Right lobe of liver (tissue), 6 donors: ENCODE results near the gene ALDH1L1. TPM values are rescaled to one million over a fixed set of nuclear protein-coding genes. Genes with fewer than 3 reads are reported as not detected.
A peak's percentile ranks its signal among the peaks of the same experiment; 100 is the strongest.

Experiments
- ATAC-seq, 4 donors: fragments of 200-7000 bp; cut with Tn5 transposase; one replicate each; pipeline ENCODE4 v1.9.1; 2020; ENCODE audit warnings: mild to moderate bottlenecking in 4 of 4, moderate library complexity in 4 of 4
- DNase-seq, 3 donors: peaks; one replicate each; pipeline ENCODE4 v3.0.0-alpha.2; 2020
- H3K27ac ChIP-seq, 3 donors: fragments of 200-600 bp; one replicate each; pipeline ENCODE4 v1.8.0; 2022
- H3K27me3 ChIP-seq, 2 donors: fragments of 200-600 bp; one replicate each; pipeline ENCODE4 v1.8.0; 2022
- H3K36me3 ChIP-seq, 4 donors: fragments of 200-600 bp; sonication (generic) in 1 of 4; one replicate each; pipeline versions ENCODE4 v1.5.1 to v1.8.0; 2017 to 2022; ENCODE audit warnings: control low read depth in 1 of 4
- H3K4me1 ChIP-seq, 4 donors: fragments of 200-600 bp; sonication (generic) in 1 of 4; one replicate each; pipeline versions ENCODE4 v1.5.1 to v1.8.0; 2017 to 2022; ENCODE audit warnings: control low read depth in 1 of 4
- H3K4me3 ChIP-seq, 3 donors: fragments of 200-600 bp; one replicate each; pipeline ENCODE4 v1.8.0; 2022
- H3K9me3 ChIP-seq, 4 donors: fragments of 200-600 bp; sonication (generic) in 1 of 4; one replicate each; pipeline versions ENCODE4 v1.5.1 to v1.8.0; 2017 to 2022; ENCODE audit warnings: control low read depth in 1 of 4
- CTCF ChIP-seq, 4 donors: fragments of 200-600 bp in 3 of 4; fragments of 450-650 bp in 1 of 4; IDR thresholded peaks; one replicate each; pipeline versions ENCODE4 v1.5.1 to v1.8.0; 2016 to 2022; ENCODE audit warnings: antibody characterized with exemption in 4 of 4, mild to moderate bottlenecking in 2 of 4
- POLR2A ChIP-seq: fragments of 450-650 bp; IDR thresholded peaks from one replicate; pipeline ENCODE4 v1.6.1; 2017; ENCODE audit warnings: antibody characterized with exemption, mild to moderate bottlenecking
- WGBS: methylation state at CpG from one replicate; pipeline ENCODE4 v1.1.6; 2018; ENCODE audit warnings: low coverage, low lambda C conversion rate; ENCODE audit not compliant: insufficient coverage; ENCODE audit errors: missing lambda C conversion rate; 5-methylcytosine and 5-hydroxymethylcytosine counted together
- intact Hi-C, 2 donors: fragments of 100-400 bp; cut with DNase I; formaldehyde crosslinking; loops; one replicate each; pipeline versions ENCODE4 v1.11.2 to v1.14.1; 2022
- total RNA-seq, 6 experiments: library from RNA; depleted of rRNA in 2 of 6; stranded (reverse); fragments of >200 nt in 2 of 6; fragmentation: NEBNext Ultra II Directional in 3 of 6; extraction: Animal tissue kit (Norgen Biotek cat#: 25700) in 3 of 6; gene quantifications; one replicate each; pipeline versions ENCODE4 v1.1.0 to v1.2.4, GENCODE V29; 2016 to 2023
- donor health status: DM: no; HTN: yes; CAD: no.
- donor health status: DM: no; HTN: no; CAD: no.
- donor health status: DM: no; HTN: no; CAD: no.
- donor health status: DM: no; HTN: yes; CAD: no.
- donor health status: DM: no; HTN: yes; CAD: no.

ALDH1L1 gene
- total RNA-seq, 6 experiments from 2014 or later: 94.9 to 962 (median 353) TPM

- 48% methylated on average over 7 of the region's 11 CpGs for WGBS
- Histone ChIP-seq H3K4me1 (peaks cover 0 to 12% (median 0%) of the 10 kb centered on the region in 4 donors), H3K9me3 (no peaks in the 10 kb centered on the region), H3K27me3 (no peaks in the 10 kb centered on the region), H3K27ac (no peak overlapping the region), H3K4me3 (no peak overlapping the region), H3K36me3 (no peaks in the 10 kb centered on the region)
- TF ChIP-seq POLR2A: peak; percentile 19
- TF ChIP-seq CTCF (IDR thresholded peaks at IDR 0.05): no peak
- intact Hi-C loops: loop anchor here (10.0 kb wide), 1 partner anchor 74 kb away; no protein-coding TSS in a partner anchor
- DNase-seq: peak; percentile 82 to 88 (median 82)
- peak; percentile 54 to 67 (median 64) for ATAC-seq
Observed at GRCh38 chr3:126208606-126209256, 28.3 kb upstream of the ALDH1L1 start.

DNA sequence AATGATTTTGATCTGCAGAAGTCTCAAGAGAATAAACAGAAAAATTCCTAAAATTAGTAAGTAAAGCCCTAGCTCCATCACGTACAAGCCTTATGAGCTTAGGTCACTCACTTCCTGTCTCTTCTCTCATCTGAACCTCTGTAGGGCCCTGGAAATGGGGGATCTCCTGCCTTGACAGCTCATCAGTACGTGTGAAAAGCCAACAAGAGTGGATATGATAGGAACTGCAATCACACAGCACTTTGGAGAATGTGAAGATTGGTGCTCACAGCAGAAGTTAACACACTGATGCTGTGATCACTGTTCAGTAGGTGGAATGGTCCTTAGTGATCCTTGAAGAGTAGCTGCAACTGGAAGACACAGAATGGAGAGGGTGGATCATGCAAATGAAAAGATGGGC, 27.8 kb upstream of the ALDH1L1 start:
- Histone ChIP-seq H3K4me3 (no peak overlapping the region), H3K27me3 (no peaks in the 10 kb centered on the region), H3K9me3 (no peaks in the 10 kb centered on the region), H3K4me1 (peaks cover 0 to 12% (median 0%) of the 10 kb centered on the region in 4 donors), H3K36me3 (no peaks in the 10 kb centered on the region), H3K27ac (no peak overlapping the region)
- no peak for DNase-seq
- ATAC-seq: no peak
- 73% methylated on average over 2 of the region's 2 CpGs for WGBS
- TF ChIP-seq POLR2A (no peak), CTCF (IDR thresholded peaks at IDR 0.05) (no peak)
- intact Hi-C loops: loop anchor here (10.0 kb wide), 1 partner anchor 73 kb away; no protein-coding TSS in a partner anchor

DNA sequence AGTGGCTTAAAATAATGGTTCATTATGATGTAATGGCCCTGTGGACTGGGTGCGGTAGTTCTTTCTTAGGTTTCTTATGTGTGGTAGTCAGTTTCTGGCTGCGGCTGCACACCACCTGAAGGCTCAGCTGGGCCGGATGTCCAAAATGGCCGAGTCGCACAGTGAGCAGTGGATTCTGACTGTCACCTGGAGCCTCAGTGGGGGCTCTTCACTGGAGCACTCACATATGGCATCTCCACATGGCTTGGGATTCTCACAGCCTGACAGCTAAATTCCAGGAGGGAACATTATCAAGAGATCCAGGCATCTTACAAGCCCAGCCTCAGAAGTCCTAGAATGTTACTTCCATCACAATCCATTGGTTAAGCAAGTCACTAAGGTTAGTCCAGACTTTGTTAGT, 26.8 kb upstream of the ALDH1L1 start:
- H3K4me3 ChIP-seq: no peak overlapping the region
- no peaks in the 10 kb centered on the region for H3K27me3 ChIP-seq
- no peaks in the 10 kb centered on the region for H3K9me3 ChIP-seq
- H3K36me3 ChIP-seq: no peaks in the 10 kb centered on the region
- no peak for DNase-seq
- intact Hi-C loops: loop anchor here (10.0 kb wide), 1 partner anchor 72 kb away; no protein-coding TSS in a partner anchor
- TF ChIP-seq POLR2A: no peak
- no peak for TF ChIP-seq CTCF (IDR thresholded peaks at IDR 0.05)
- WGBS: no CpG with 5 or more reads among the region's 5 CpGs
- peaks cover 0 to 12% (median 0%) of the 10 kb centered on the region in 4 donors for H3K4me1 ChIP-seq
- no peak overlapping the region for H3K27ac ChIP-seq
- no peak for ATAC-seq

DNA sequence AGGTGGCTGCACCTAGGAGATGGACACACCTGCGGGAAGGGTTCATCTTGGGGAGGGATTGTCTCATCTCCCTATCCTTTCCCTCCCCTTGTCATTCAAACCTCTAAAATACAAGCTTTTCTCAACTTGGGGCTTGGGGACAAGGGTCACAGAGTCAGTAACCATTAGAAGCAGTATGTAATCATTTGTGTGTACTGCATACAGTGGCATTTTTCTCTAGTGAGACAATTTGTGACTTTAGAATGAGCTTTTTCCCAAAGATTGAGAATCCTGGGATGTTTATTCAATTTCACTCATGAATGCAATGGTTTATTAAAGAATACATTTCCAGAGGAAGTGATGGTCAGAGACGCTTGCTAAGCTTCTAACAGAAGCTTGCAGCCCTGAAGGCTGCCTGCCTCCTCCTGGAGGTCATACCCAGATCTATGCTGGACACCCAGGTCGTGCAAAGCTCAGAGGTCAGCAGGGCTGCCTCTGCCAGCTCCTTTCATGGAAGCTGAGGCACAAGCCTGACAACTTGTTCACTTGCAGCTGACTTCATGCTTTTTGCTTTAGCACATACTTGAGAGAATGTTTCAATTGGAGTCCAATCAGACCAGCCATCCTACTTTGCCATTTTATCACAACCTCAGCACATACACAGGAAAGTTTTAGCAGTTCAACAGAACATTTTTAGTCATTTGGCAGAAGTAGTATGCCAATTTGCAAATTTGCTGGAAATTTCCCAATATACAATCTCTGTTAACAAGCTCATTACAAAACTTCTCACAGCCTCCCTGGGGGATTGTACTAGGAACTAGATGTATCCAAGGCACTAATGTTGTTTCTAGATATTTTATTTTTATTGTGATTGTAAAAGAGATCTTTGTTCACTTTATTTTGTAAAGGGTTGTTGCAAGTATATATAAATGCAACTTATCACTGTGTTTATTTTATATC, 25.6 kb upstream of the ALDH1L1 start:
- TF ChIP-seq CTCF (IDR thresholded peaks at IDR 0.05) (no peak), POLR2A (no peak)
- WGBS: 72% methylated on average over 2 of the region's 3 CpGs
- no peaks in the 10 kb centered on the region for H3K9me3 ChIP-seq
- H3K27ac ChIP-seq: no peak overlapping the region
- ATAC-seq: peak in 2 of 4 donors; percentile 35 to 48
- no peaks in the 10 kb centered on the region for H3K36me3 ChIP-seq
- H3K4me1 ChIP-seq: peaks cover 0 to 12% (median 0%) of the 10 kb centered on the region in 4 donors
- no peaks in the 10 kb centered on the region for H3K27me3 ChIP-seq
- intact Hi-C loops: loop anchor here (10.0 kb wide), 1 partner anchor 71 kb away; no protein-coding TSS in a partner anchor
- DNase-seq: no peak
- no peak overlapping the region for H3K4me3 ChIP-seq
